Hepatocyte (in vitro differentiated cells): Measurements from ENCODE around the gene SNCAIP. TPM values are rescaled to one million over a fixed set of nuclear protein-coding genes. Genes with fewer than 3 reads are reported as not detected.

ENCODE experiments used
- DNase-seq: peaks from one replicate; pipeline ENCODE4 v3.0.0-alpha.2; 2016; ENCODE audit warnings: low spot score
- H2AFZ ChIP-seq: fragments of 200-600 bp; sonication (generic); 2 replicates; pipeline ENCODE4 v1.6.0; 2016; ENCODE audit warnings: antibody characterized with exemption, mild to moderate bottlenecking
- H3K27ac ChIP-seq: fragments of 200-600 bp; sonication (generic); 2 replicates; pipeline ENCODE4 v1.5.1; 2016; ENCODE audit warnings: mild to moderate bottlenecking
- H3K27me3 ChIP-seq: fragments of 200-600 bp; sonication (generic); 2 replicates; pipeline ENCODE4 v1.6.1; 2016
- H3K36me3 ChIP-seq: fragments of 200-600 bp; sonication (generic); replicated peaks from 2 replicates; pipeline ENCODE4 v1.5.1; 2016; ENCODE audit warnings: low read depth; ENCODE audit not compliant: insufficient read depth
- H3K4me1 ChIP-seq: fragments of 200-600 bp; sonication (generic); 2 replicates; pipeline ENCODE4 v1.5.1; 2016; ENCODE audit warnings: mild to moderate bottlenecking, moderate library complexity; ENCODE audit not compliant: insufficient read depth
- H3K4me2 ChIP-seq: fragments of 200-600 bp; sonication (generic); 2 replicates; pipeline ENCODE4 v1.6.0; 2016
- H3K4me3 ChIP-seq: fragments of 200-600 bp; sonication (generic); 2 replicates; pipeline ENCODE4 v1.5.1; 2016; ENCODE audit warnings: mild to moderate bottlenecking
- H3K79me2 ChIP-seq: fragments of 200-600 bp; sonication (generic); 2 replicates; pipeline ENCODE4 v1.6.0; 2017; ENCODE audit warnings: mild to moderate bottlenecking
- H3K9me2 ChIP-seq: fragments of 200-600 bp; sonication (generic); replicated peaks from 2 replicates; pipeline ENCODE4 v1.6.0; 2017; ENCODE audit warnings: mild to moderate bottlenecking; ENCODE audit not compliant: insufficient read depth
- H3K9me3 ChIP-seq: fragments of 200-600 bp; sonication (generic); 2 replicates; pipeline ENCODE4 v1.5.1; 2016; ENCODE audit warnings: low read depth, mild to moderate bottlenecking
- H4K20me1 ChIP-seq: fragments of 200-600 bp; sonication (generic); 2 replicates; pipeline ENCODE4 v1.6.0; 2016; ENCODE audit warnings: mild to moderate bottlenecking; ENCODE audit not compliant: insufficient read depth, poor library complexity, severe bottlenecking
- EZH2 ChIP-seq: fragments of 200-600 bp; sonication (generic); IDR thresholded peaks from 2 replicates; pipeline ENCODE4 v1.6.1; 2016; ENCODE audit warnings: antibody characterized with exemption, mild to moderate bottlenecking, borderline replicate concordance
- EZH2phosphoT487 ChIP-seq: fragments of 200-600 bp; sonication (generic); IDR thresholded peaks from one replicate; pipeline ENCODE4 v1.6.1; 2018; ENCODE audit warnings: antibody characterized with exemption, mild to moderate bottlenecking, low read depth, moderate library complexity; ENCODE audit not compliant: unreplicated experiment, severe bottlenecking
- WGBS: methylation state at CpG from one replicate; pipeline ENCODE4 v1.1.6; 2016; ENCODE audit warnings: low lambda C conversion rate; ENCODE audit errors: missing lambda C conversion rate; 5-methylcytosine and 5-hydroxymethylcytosine counted together
- polyA plus RNA-seq: library from polyadenylated mRNA; unstranded; fragments of >200 nt; fragmentation: Nextera tagmentation; extraction: Ambion mirVana; gene quantifications from 2 replicates; pipeline ENCODE4 v1.2.1, GENCODE V29; 2016
- total RNA-seq: library from RNA; depleted of rRNA; stranded (reverse); fragments of >200 nt; gene quantifications from 2 replicates; pipeline ENCODE4 v1.2.3, GENCODE V29; 2014
- TF ChIP-seq, protein P1 (sequence below): fragments of 200-600 bp; sonication (generic); IDR thresholded peaks from 2 replicates; pipeline ENCODE4 v1.5.1; 2016; ENCODE audit warnings: antibody characterized with exemption, mild to moderate bottlenecking; ENCODE audit not compliant: poor library complexity

Gene SNCAIP
- total and polyA plus RNA-seq, 2 experiments from 2014 or later, result 7.1 to 19.1 TPM

DNA sequence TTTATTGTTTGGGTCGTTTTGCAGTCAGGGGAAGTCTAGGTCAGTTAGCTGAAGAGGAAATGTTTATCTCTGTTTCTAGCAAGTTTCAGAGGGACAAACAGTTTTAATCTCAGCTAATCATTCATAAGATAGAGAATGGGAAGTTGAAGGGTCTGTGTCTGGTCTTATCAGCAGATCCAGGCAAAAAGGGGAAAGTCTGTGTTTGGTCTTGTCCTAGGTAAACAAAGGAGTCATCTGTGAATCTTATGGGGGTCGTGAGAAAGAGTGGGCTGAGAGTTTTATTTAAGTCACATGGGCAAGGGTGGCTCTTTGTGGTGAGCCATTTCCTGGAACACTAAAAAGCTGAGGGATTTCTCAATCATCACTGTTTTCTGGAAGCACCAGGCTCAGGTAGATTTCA, 5.6 kb upstream of the SNCAIP start:
- no peak overlapping the region for H2AFZ ChIP-seq
- peak; percentile 8 for DNase-seq
- H4K20me1 ChIP-seq, result no peaks in the 10 kb centered on the region
- no peaks in the 10 kb centered on the region for H3K4me1 ChIP-seq
- H3K27me3 ChIP-seq, result no peaks in the 10 kb centered on the region
- peak overlapping the region; percentile 5 for H3K27ac ChIP-seq
- H3K9me2 ChIP-seq, result no peaks in the 10 kb centered on the region
- H3K79me2 ChIP-seq, result no peaks in the 10 kb centered on the region
- H3K36me3 ChIP-seq, result no peaks in the 10 kb centered on the region
- H3K4me3 ChIP-seq, result no peak overlapping the region
- 7% methylated on average over 2 of the region's 2 CpGs for WGBS
- H3K4me2 ChIP-seq, result no peak overlapping the region
- no peak for TF ChIP-seq EZH2phosphoT487
- H3K9me3 ChIP-seq, result no peaks in the 10 kb centered on the region

DNA sequence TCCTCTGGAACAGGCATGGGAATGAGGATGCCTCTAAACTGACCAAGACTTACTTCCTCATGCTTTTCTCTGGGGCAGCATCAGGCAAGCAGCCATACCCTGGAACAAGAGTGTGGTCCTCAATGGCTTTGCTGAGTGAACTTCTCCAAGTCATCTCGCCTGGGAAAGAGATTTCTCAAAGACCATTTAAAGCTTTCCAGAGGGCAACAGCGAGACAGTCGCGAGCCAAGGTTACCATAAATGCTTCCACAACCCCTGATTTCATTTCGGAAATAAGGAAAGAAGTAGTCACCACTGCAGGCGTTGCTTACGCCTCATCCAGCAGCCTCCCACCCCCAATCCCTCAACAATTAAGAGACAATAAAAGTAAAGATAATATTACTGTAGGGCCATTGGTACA, 1.1 kb upstream of the SNCAIP start:
- H3K9me3 ChIP-seq, result no peaks in the 10 kb centered on the region
- H4K20me1 ChIP-seq, result no peaks in the 10 kb centered on the region
- H3K79me2 ChIP-seq, result peaks cover 22% of the 10 kb centered on the region
- H3K27me3 ChIP-seq, result peaks cover 6% of the 10 kb centered on the region
- peaks cover 14% of the 10 kb centered on the region for H3K4me1 ChIP-seq
- no peaks in the 10 kb centered on the region for H3K36me3 ChIP-seq
- H2AFZ ChIP-seq, result peak overlapping the region; percentile 31
- no peak for TF ChIP-seq EZH2phosphoT487
- TF ChIP-seq, protein P1, sequence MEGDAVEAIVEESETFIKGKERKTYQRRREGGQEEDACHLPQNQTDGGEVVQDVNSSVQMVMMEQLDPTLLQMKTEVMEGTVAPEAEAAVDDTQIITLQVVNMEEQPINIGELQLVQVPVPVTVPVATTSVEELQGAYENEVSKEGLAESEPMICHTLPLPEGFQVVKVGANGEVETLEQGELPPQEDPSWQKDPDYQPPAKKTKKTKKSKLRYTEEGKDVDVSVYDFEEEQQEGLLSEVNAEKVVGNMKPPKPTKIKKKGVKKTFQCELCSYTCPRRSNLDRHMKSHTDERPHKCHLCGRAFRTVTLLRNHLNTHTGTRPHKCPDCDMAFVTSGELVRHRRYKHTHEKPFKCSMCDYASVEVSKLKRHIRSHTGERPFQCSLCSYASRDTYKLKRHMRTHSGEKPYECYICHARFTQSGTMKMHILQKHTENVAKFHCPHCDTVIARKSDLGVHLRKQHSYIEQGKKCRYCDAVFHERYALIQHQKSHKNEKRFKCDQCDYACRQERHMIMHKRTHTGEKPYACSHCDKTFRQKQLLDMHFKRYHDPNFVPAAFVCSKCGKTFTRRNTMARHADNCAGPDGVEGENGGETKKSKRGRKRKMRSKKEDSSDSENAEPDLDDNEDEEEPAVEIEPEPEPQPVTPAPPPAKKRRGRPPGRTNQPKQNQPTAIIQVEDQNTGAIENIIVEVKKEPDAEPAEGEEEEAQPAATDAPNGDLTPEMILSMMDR, result no peak
- TF ChIP-seq EZH2, result no peak
- no peak overlapping the region for H3K4me3 ChIP-seq
- 72% methylated on average over 7 of the region's 7 CpGs for WGBS
- H3K27ac ChIP-seq, result peak overlapping the region; percentile 48
- no peak for DNase-seq
- peak overlapping the region; percentile 74 for H3K4me2 ChIP-seq
- no peaks in the 10 kb centered on the region for H3K9me2 ChIP-seq

GRCh38 chr5:122311497-122311960, 508 bp upstream of the SNCAIP start:
- Histone ChIP-seq H3K9me2 (no peaks in the 10 kb centered on the region), H3K27me3 (peaks cover 6% of the 10 kb centered on the region), H3K36me3 (no peaks in the 10 kb centered on the region), H3K27ac (peak overlapping the region; percentile 48), H3K4me1 (peaks cover 14% of the 10 kb centered on the region), H2AFZ (peak overlapping the region; percentile 31), H3K9me3 (no peaks in the 10 kb centered on the region), H3K4me3 (peak overlapping the region; percentile 55), H4K20me1 (no peaks in the 10 kb centered on the region), H3K4me2 (peak overlapping the region; percentile 74), H3K79me2 (peaks cover 25% of the 10 kb centered on the region)
- TF ChIP-seq, protein P1, result no peak
- TF ChIP-seq EZH2 (no peak), EZH2phosphoT487 (no peak)
- DNase-seq, result no peak
- WGBS, result 9% methylated on average over 8 of the region's 33 CpGs

DNA sequence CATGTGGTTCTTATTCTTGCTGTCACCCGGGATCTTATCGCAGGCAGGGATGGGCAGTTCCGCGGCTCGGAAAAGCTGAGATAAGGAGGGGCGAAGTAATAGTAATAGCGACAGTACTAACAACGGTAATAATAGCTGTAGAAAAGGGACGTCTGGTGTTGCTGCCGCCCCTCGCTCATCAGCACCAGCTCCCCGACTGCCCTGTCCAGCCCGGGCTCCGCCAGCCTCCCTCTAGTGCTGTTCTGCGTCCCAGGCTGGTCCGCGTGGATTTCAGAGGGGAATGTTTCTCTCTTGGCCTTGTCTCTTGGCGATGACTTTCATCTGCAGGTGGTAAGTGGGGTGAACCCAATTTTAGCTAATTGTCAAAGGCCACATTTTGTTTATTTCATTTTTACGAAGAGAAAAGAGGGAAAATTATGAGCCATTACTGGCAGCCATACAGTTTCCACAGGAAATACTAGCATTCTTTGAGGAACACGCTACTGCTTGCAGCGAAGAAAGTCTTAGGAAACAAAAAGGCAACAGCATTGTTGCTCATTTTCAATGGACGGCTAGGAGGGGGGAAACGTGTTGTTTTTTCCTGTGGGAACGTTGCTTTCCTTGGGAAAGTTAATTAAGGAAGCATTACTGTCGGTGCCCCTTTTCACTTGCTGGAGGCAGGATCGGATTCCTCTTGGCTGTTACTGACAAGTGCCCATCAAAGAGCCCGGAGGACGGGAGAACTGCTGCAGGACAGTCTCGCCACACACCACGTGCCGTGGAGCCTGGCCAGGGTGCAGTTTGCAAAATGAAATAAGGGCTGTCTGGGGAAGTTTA, 762 bp downstream of the SNCAIP start:
- TF ChIP-seq, protein P1, result no peak
- no peak for TF ChIP-seq EZH2
- no peak for TF ChIP-seq EZH2phosphoT487
- no peaks in the 10 kb centered on the region for H3K36me3 ChIP-seq
- H3K4me1 ChIP-seq, result peaks cover 14% of the 10 kb centered on the region
- peak overlapping the region; percentile 84 for H3K4me3 ChIP-seq
- peak; percentile 61 for DNase-seq
- H2AFZ ChIP-seq, result peak overlapping the region; percentile 82
- 4% methylated on average over 31 of the region's 31 CpGs for WGBS
- H3K27me3 ChIP-seq, result peaks cover 6% of the 10 kb centered on the region
- peak overlapping the region; percentile 88 for H3K27ac ChIP-seq
- no peaks in the 10 kb centered on the region for H3K9me2 ChIP-seq
- peaks cover 28% of the 10 kb centered on the region for H3K79me2 ChIP-seq
- H3K9me3 ChIP-seq, result no peaks in the 10 kb centered on the region
- H4K20me1 ChIP-seq, result no peaks in the 10 kb centered on the region
- peak overlapping the region; percentile 94 for H3K4me2 ChIP-seq
